Mesenchymal stem cell (in vitro differentiated cells and primary cell): Measurements from ENCODE around the gene PRKAR2B.
A peak's percentile ranks its signal among the peaks of the same experiment; 100 is the strongest.

Experiments used
- DNase-seq: peaks from one replicate; pipeline ENCODE4 v3.0.0-alpha.2; 2013
- H2AFZ ChIP-seq: one replicate; pipeline ENCODE4 v1.6.1; 2013; ENCODE audit warnings: low read depth, mild to moderate bottlenecking, control low read depth, inconsistent platforms, low read length, moderate library complexity
- H2AK5ac ChIP-seq: 2 replicates; pipeline ENCODE4 v1.6.1; 2013; ENCODE audit warnings: low read length, moderate library complexity, mild to moderate bottlenecking, inconsistent platforms; ENCODE audit not compliant: severe bottlenecking
- H2BK120ac ChIP-seq: one replicate; pipeline ENCODE4 v1.6.1; 2013; ENCODE audit warnings: low read depth, mild to moderate bottlenecking, inconsistent platforms, low read length, moderate library complexity
- H2BK12ac ChIP-seq, 2 experiments: one replicate each; pipeline ENCODE4 v1.6.1; 2013; ENCODE audit warnings: inconsistent platforms in 2 of 2, low read length in 2 of 2, mild to moderate bottlenecking in 2 of 2, moderate library complexity in 2 of 2, control low read depth in 1 of 2
- H2BK15ac ChIP-seq: one replicate; pipeline ENCODE4 v1.6.1; 2013; ENCODE audit warnings: mild to moderate bottlenecking, low read depth, inconsistent platforms; ENCODE audit not compliant: poor library complexity, severe bottlenecking
- H2BK5ac ChIP-seq: 2 replicates; pipeline ENCODE4 v1.6.1; 2013; ENCODE audit warnings: low read depth, mild to moderate bottlenecking, low read length, control low read depth, inconsistent platforms; ENCODE audit not compliant: poor library complexity, severe bottlenecking
- H3K14ac ChIP-seq, 2 experiments: one replicate each; pipeline ENCODE4 v1.6.1; 2013; ENCODE audit warnings: inconsistent platforms in 2 of 2, low read length in 2 of 2, control low read depth in 1 of 2, mild to moderate bottlenecking in 1 of 2, moderate library complexity in 1 of 2
- H3K18ac ChIP-seq, 2 experiments: one replicate each; pipeline ENCODE4 v1.6.1; 2013; ENCODE audit warnings: inconsistent platforms in 2 of 2, low read length in 2 of 2, control low read depth in 1 of 2, low read depth in 1 of 2, mild to moderate bottlenecking in 1 of 2
- H3K23ac ChIP-seq, 2 experiments: one replicate each; pipeline ENCODE4 v1.6.1; 2013; ENCODE audit warnings: inconsistent platforms in 2 of 2, low read length in 2 of 2, mild to moderate bottlenecking in 2 of 2, moderate library complexity in 2 of 2, control low read depth in 1 of 2
- H3K27ac ChIP-seq: 2 replicates; pipeline ENCODE4 v1.5.1; 2013; ENCODE audit warnings: mild to moderate bottlenecking, moderate library complexity, low read length, control low read depth, inconsistent platforms; ENCODE audit not compliant: poor library complexity, severe bottlenecking
- H3K27me3 ChIP-seq, 2 experiments: 2 replicates each; pipeline versions ENCODE4 v1.6.1 to v1.7.0; 2013; ENCODE audit warnings: low read length in 2 of 2, mild to moderate bottlenecking in 2 of 2, moderate library complexity in 2 of 2, control low read depth in 1 of 2, inconsistent platforms in 1 of 2; ENCODE audit not compliant: control insufficient read depth in 1 of 2, insufficient read depth in 1 of 2
- H3K36me3 ChIP-seq, 2 experiments: 2 replicates each; pipeline versions ENCODE4 v1.6.1 to v1.7.0; 2013; ENCODE audit warnings: low read length in 2 of 2, control low read depth in 1 of 2, inconsistent platforms in 1 of 2, low read depth in 1 of 2, mild to moderate bottlenecking in 1 of 2; ENCODE audit not compliant: insufficient read depth in 2 of 2, control insufficient read depth in 1 of 2
- H3K4ac ChIP-seq, 2 experiments: one replicate each; pipeline ENCODE4 v1.6.1; 2013; ENCODE audit warnings: inconsistent platforms in 2 of 2, low read length in 2 of 2, mild to moderate bottlenecking in 2 of 2, moderate library complexity in 2 of 2, control low read depth in 1 of 2, low read depth in 1 of 2
- H3K4me1 ChIP-seq: 2 replicates; pipeline ENCODE4 v1.6.1; 2013; ENCODE audit warnings: low read depth, low read length, control low read depth; ENCODE audit not compliant: control insufficient read depth, insufficient read depth
- H3K4me2 ChIP-seq: 2 replicates; pipeline ENCODE4 v1.6.1; 2013; ENCODE audit warnings: low read length, mild to moderate bottlenecking, inconsistent platforms; ENCODE audit not compliant: poor library complexity, severe bottlenecking
- H3K4me3 ChIP-seq, 2 experiments: 2 replicates each; pipeline versions ENCODE4 v1.5.1 to v1.7.0; 2013; ENCODE audit warnings: low read length in 2 of 2, mild to moderate bottlenecking in 2 of 2, control low read depth in 1 of 2, low read depth in 1 of 2; ENCODE audit not compliant: insufficient read depth in 1 of 2
- H3K79me1 ChIP-seq: replicated peaks from 2 replicates; pipeline ENCODE4 v1.6.1; 2013; ENCODE audit warnings: mild to moderate bottlenecking, control low read depth, low read length, inconsistent platforms; ENCODE audit not compliant: poor library complexity, severe bottlenecking
- H3K9ac ChIP-seq: 2 replicates; pipeline ENCODE4 v1.7.0; 2013; ENCODE audit warnings: mild to moderate bottlenecking, low read length, moderate library complexity
- H3K9me3 ChIP-seq: 2 replicates; pipeline ENCODE4 v1.7.0; 2013; ENCODE audit warnings: mild to moderate bottlenecking, low read length; ENCODE audit not compliant: control insufficient read depth
- H4K8ac ChIP-seq: one replicate; pipeline ENCODE4 v1.6.1; 2013; ENCODE audit warnings: inconsistent platforms, mild to moderate bottlenecking, low read length, moderate library complexity
- H4K91ac ChIP-seq: one replicate; pipeline ENCODE4 v1.6.1; 2013; ENCODE audit warnings: mild to moderate bottlenecking, low read length, inconsistent platforms
- WGBS: methylation state at CpG from one replicate; pipeline ENCODE4 v1.1.7; 2013; ENCODE audit warnings: mixed read lengths; 5-methylcytosine and 5-hydroxymethylcytosine counted together

Gene PRKAR2B

DNA sequence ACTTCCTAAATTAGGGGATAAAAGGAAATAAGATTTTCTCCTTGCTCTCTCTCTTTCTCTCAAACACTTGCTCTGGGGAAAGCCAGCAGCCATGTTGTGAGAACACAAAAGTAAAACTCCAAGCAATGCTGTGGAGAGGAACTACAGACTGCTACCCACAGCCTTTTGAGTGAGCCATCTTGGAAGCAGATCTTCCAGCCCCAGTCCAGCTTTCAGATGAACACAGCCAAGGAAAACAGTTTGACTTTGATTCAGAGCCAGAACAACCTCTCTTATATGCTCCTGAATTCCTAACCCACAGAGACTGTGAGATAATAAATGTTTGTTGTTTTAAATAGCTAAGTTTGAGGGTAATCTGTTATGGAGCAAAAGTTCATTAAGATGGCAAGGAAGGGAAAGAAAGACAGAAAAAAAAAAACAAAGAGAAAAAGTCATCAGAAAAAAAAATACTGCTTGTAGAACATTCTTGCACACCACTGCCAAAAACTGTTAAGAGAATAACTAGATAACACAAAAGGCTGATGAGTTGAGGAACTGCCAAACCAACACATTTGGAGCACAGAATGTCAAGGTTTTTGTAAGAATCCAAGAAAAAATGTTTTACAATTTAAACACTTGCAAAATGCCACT, 20.9 kb upstream of the PRKAR2B start:
- Histone ChIP-seq H4K8ac (no peak overlapping the region), H3K79me1 (no peaks in the 10 kb centered on the region), H2BK5ac (no peak overlapping the region), H3K4me2 (no peak overlapping the region), H2BK15ac (no peak overlapping the region), H3K36me3 (no peaks in the 10 kb centered on the region), H3K9me3 (peaks cover 4% of the 10 kb centered on the region), H2BK120ac (no peak overlapping the region), H3K14ac (no peak overlapping the region), H3K23ac (no peak overlapping the region), H3K9ac (no peak overlapping the region), H3K4ac (no peak overlapping the region), H3K18ac (no peak overlapping the region), H3K4me3 (no peak overlapping the region), H2BK12ac (no peak overlapping the region), H3K27ac (no peak overlapping the region), H3K27me3 (no peaks in the 10 kb centered on the region), H3K4me1 (no peaks in the 10 kb centered on the region), H4K91ac (no peak overlapping the region), H2AK5ac (no peak overlapping the region), H2AFZ (no peak overlapping the region)
- no peak for DNase-seq

DNA sequence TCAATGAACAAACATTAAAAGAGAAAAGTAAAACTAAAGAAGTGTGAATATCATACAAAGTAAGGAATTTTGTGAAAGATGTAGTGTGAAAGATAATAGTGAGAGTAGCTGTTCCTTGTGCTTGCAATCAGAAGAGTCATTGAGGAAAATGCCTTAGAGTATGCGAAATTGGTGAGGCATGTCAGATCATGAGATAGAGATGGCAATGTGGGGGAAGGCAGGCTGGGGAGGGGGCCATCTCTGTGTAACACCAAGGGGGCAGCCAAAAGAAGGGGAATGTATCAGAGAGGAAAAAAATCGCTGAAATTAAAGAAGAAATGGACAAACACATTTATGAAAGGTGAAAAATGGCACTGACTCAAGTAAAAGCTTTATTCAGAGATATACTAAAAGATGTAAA, 19.6 kb upstream of the PRKAR2B start:
- Histone ChIP-seq H2BK15ac (no peak overlapping the region), H4K8ac (no peak overlapping the region), H3K79me1 (no peaks in the 10 kb centered on the region), H3K27ac (no peak overlapping the region), H3K9me3 (peaks cover 4% of the 10 kb centered on the region), H3K18ac (peak overlapping the region in 1 of 2 experiments; percentile 40), H3K14ac (no peak overlapping the region), H2BK5ac (no peak overlapping the region), H3K36me3 (no peaks in the 10 kb centered on the region), H3K9ac (no peak overlapping the region), H3K4ac (no peak overlapping the region), H3K23ac (no peak overlapping the region), H2BK120ac (no peak overlapping the region), H2AK5ac (no peak overlapping the region), H3K4me3 (no peak overlapping the region), H2AFZ (no peak overlapping the region), H3K27me3 (no peaks in the 10 kb centered on the region), H2BK12ac (no peak overlapping the region), H4K91ac (no peak overlapping the region), H3K4me2 (no peak overlapping the region), H3K4me1 (no peaks in the 10 kb centered on the region)
- 96% methylated on average over 2 of the region's 2 CpGs for WGBS
- no peak for DNase-seq

DNA sequence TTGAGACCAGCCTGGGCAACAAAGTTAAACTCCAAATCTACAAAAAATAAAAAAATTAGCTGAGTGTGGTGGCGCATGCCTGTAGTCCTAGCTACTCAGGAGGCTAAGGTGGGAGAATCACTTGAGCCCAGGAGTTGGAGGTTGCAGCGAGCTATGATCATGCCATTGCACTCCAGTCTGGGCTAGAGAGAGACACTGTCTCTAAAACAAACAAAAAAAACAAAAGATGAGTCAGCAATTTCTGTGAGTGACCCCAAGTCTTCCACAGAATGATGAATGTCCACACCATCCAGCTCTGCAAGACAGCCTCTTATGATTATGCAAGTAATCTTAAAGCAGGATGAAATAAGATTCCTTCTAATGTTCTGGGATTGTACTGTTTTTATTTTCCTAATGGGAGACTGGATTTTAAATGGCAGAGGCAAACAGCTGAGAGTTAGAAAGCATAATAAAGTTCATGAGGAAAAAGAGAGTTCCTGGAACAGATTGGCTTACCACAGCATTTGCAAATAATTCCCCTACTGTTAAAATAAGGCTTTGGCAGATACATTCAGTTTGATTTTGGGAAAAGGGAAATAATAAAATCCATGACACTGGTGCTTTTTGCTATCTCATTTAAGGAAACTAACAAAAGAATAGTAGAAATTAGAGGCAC, 18.9 kb upstream of the PRKAR2B start:
- no peak overlapping the region for H2BK5ac ChIP-seq
- H3K9me3 ChIP-seq: peaks cover 4% of the 10 kb centered on the region
- H3K18ac ChIP-seq: no peak overlapping the region
- no peak overlapping the region for H2AFZ ChIP-seq
- H3K14ac ChIP-seq: no peak overlapping the region
- no peak overlapping the region for H3K23ac ChIP-seq
- H3K27ac ChIP-seq: no peak overlapping the region
- H3K9ac ChIP-seq: no peak overlapping the region
- H3K4me1 ChIP-seq: no peaks in the 10 kb centered on the region
- no peaks in the 10 kb centered on the region for H3K27me3 ChIP-seq
- no peak overlapping the region for H3K4me3 ChIP-seq
- H2BK120ac ChIP-seq: no peak overlapping the region
- H2AK5ac ChIP-seq: no peak overlapping the region
- H2BK15ac ChIP-seq: no peak overlapping the region
- H4K91ac ChIP-seq: no peak overlapping the region
- 90% methylated on average over 2 of the region's 2 CpGs for WGBS
- H3K79me1 ChIP-seq: no peaks in the 10 kb centered on the region
- H4K8ac ChIP-seq: no peak overlapping the region
- no peak overlapping the region for H3K4me2 ChIP-seq
- H3K36me3 ChIP-seq: no peaks in the 10 kb centered on the region
- no peak overlapping the region for H2BK12ac ChIP-seq
- DNase-seq: peak; percentile 75
- H3K4ac ChIP-seq: no peak overlapping the region

DNA sequence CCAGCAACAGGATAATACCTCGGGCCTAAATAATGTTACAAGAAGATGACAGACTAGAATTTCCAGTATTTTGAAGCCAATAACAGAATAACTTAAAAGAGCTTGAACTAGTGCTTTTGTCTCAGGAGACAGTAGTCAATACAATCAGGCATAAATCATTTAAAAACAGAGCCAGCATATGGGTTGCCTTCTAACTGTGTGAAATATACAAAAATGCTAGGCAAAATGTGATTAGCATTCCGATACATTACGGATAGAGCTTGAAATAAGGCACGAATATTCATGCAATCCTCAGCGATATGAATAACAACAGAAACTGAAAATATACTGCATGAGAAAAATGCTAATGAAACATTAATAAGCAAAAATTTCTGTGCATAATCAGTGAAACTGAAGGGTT, 18.3 kb upstream of the PRKAR2B start:
- Histone ChIP-seq H4K91ac (no peak overlapping the region), H3K4me3 (no peak overlapping the region), H3K79me1 (no peaks in the 10 kb centered on the region), H3K4me2 (no peak overlapping the region), H3K27me3 (no peaks in the 10 kb centered on the region), H2AK5ac (no peak overlapping the region), H4K8ac (no peak overlapping the region), H3K9me3 (peaks cover 4% of the 10 kb centered on the region), H3K36me3 (no peaks in the 10 kb centered on the region), H3K9ac (no peak overlapping the region), H3K4ac (no peak overlapping the region), H3K23ac (no peak overlapping the region), H2BK12ac (no peak overlapping the region), H3K27ac (no peak overlapping the region), H2AFZ (no peak overlapping the region), H3K14ac (no peak overlapping the region), H2BK120ac (no peak overlapping the region), H3K4me1 (no peaks in the 10 kb centered on the region), H2BK5ac (no peak overlapping the region), H2BK15ac (no peak overlapping the region), H3K18ac (no peak overlapping the region)
- DNase-seq: no peak
- WGBS: 100% methylated on average over 4 of the region's 5 CpGs
